ENCODE measurements around the gene PLA2G4D.

DNA sequence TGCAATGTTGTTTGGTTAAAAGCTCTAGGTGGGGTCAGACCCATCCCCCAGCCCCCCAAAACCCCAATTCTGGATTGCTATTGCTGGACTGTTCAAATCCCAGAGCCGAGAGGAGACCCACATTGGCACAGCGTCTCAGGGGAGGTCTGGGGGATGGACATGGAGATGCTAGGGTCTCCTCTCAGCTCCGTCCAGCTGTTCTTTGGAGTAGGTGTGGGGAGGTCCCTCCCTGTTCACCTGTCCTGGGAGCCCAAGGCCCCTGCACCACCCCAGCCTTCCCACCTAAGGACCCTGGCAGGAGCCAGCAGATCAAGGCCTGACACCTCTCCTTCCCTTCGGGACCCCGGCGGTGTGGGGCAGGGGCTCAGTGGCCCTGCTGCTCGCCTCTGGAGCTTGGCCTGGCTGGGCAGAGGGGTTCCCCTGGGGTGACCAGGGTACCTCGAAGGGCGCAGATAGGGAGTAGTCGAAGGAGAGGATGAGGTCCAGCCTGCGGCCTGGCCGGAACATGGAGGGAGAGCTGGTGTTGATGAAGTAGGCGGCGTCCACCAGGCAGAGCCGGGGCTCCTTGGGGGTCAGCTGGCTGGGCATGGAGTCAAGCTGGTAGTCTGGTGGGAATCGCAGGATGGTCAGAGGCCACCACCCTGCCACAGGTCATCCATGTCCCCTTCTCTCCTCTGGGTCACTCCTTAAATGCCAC is 23.9 kb downstream of the PLA2G4D start:
- TF ChIP-seq POLR2A (IDR thresholded peaks at IDR 0.05; ENCODE audit: low read depth, low read length), result no peak
- TF ChIP-seq POLR2AphosphoS5 (IDR thresholded peaks at IDR 0.05; ENCODE audit: insufficient read depth, low read depth, low read length), result no peak
